Heart left ventricle (tissue), 16 donors: ENCODE data around the gene BABAM1. TPM values are rescaled to one million over a fixed set of nuclear protein-coding genes. Genes with fewer than 3 reads are reported as not detected.
A peak's percentile ranks its signal among the peaks of the same experiment; 100 is the strongest.

Source experiments
- ATAC-seq, 4 donors: fragments of 200-7000 bp; cut with Tn5 transposase; one replicate each; pipeline ENCODE4 v1.9.1; 2020 to 2022; ENCODE audit warnings: moderate library complexity in 4 of 4, mild to moderate bottlenecking in 3 of 4, moderate number of reproducible peaks in 1 of 4
- DNase-seq, 5 donors: peaks; one replicate each; pipeline ENCODE4 v3.0.0-alpha.2; 2020
- H3K27ac ChIP-seq, 12 donors: fragments of 200-600 bp; sonication (generic) in 4 of 12; one replicate each; pipeline versions ENCODE4 v1.5.0 to v1.8.0; 2016 to 2022; ENCODE audit warnings: mild to moderate bottlenecking in 2 of 12
- H3K27me3 ChIP-seq, 9 donors: fragments of 200-600 bp; sonication (generic) in 2 of 9; one replicate each; pipeline versions ENCODE4 v1.5.1 to v1.8.0; 2016 to 2022; ENCODE audit warnings: mild to moderate bottlenecking in 3 of 9
- H3K36me3 ChIP-seq, 9 donors: fragments of 200-600 bp; sonication (generic) in 2 of 9; one replicate each; pipeline versions ENCODE4 v1.5.0 to v1.8.0; 2018 to 2022; ENCODE audit warnings: mild to moderate bottlenecking in 2 of 9
- H3K4me1 ChIP-seq, 12 donors: fragments of 200-600 bp; sonication (generic) in 4 of 12; one replicate each; pipeline versions ENCODE4 v1.5.0 to v1.8.0; 2016 to 2022; ENCODE audit warnings: mild to moderate bottlenecking in 3 of 12
- H3K4me3 ChIP-seq, 12 donors: fragments of 200-600 bp; sonication (generic) in 4 of 12; one replicate each; pipeline versions ENCODE4 v1.5.0 to v1.8.0; 2017 to 2022; ENCODE audit warnings: mild to moderate bottlenecking in 9 of 12, moderate library complexity in 4 of 12
- H3K9me3 ChIP-seq, 12 donors: fragments of 200-600 bp; sonication (generic) in 4 of 12; one replicate each; pipeline versions ENCODE4 v1.5.0 to v1.8.0; 2016 to 2022; ENCODE audit warnings: mild to moderate bottlenecking in 1 of 12
- CTCF ChIP-seq, 12 donors: fragments of 200-600 bp; sonication (generic) in 4 of 12; IDR thresholded peaks; one replicate each; pipeline versions ENCODE4 v1.5.0 to v1.8.0; 2018 to 2022; ENCODE audit warnings: antibody characterized with exemption in 12 of 12, mild to moderate bottlenecking in 5 of 12
- POLR2A ChIP-seq, 2 donors: fragments of 450-650 bp; IDR thresholded peaks; one replicate each; pipeline ENCODE4 v1.6.1; 2017; ENCODE audit warnings: antibody characterized with exemption in 2 of 2, mild to moderate bottlenecking in 2 of 2, moderate library complexity in 2 of 2
- WGBS, 4 donors: extraction: QIAGEN DNeasy Blood & Tissue Kit in 2 of 4; methylation state at CpG; one replicate each; pipeline versions ENCODE4 v1.1.5 to v1.1.7; 2013 to 2018; 5-methylcytosine and 5-hydroxymethylcytosine counted together
- intact Hi-C, 10 donors: fragments of 100-400 bp; cut with DNase I; formaldehyde crosslinking; loops; one replicate each; pipeline versions ENCODE4 v1.11.1 to v1.14.2; 2022
- polyA plus RNA-seq, 2 donors: library from polyadenylated mRNA; stranded (reverse); fragments of 200-250 nt; gene quantifications; one replicate each; pipeline ENCODE4 v1.2.3, GENCODE V29; 2013
- total RNA-seq, 9 donors: library from RNA; depleted of rRNA in 2 of 9; stranded (reverse); fragments of >200 nt in 2 of 9; fragmentation: NEBNext Ultra II Directional in 3 of 9; extraction: Animal tissue kit (Norgen Biotek cat#: 25700) in 3 of 9; gene quantifications; one replicate each; pipeline versions ENCODE4 v1.1.0 to v1.2.4, GENCODE V29; 2016 to 2023
- donor health status: ischemic (EF 13 %, LVEDD 7.1; RV severe dilation, severe dysfunction).
- donor health status: healthy with polysubstance abuse.
- donor health status: DM: no; HTN: yes; CAD: no.
- donor health status: DM: no; HTN: no; CAD: no.
- donor health status: ischemic (EF 25% LVEDD 6.9; RV normal size, moderate dysfunction).
- donor health status: ischemic (EF 25% LVEDD 5.7; RV mildly dilated, moderate dysfunction).
- donor health status: healthy.
- donor health status: DM: yes; HTN: yes; CAD: no.
- donor health status: ischemic (EF 35%, LVEDD 5.7; RV mildly dilated, moderate dysfunction).
- donor health status: nonischemic (EF 11% LVEDD 7.7; RV severe dilation, severe dysfunction).
- donor health status: DM: yes; HTN: yes; CAD: no.
- donor health status: PGD.
- donor health status: ischemic (EF 29% LVEDD 5.4; RV normal size, mild dysfunction).
- donor health status: nonischemic (EF 23%, LVEDD 6.1; RV moderate dilation, normal function).

Gene BABAM1
- total and polyA plus RNA-seq, 11 donors: 60.9 to 92.4 (median 73.5) TPM

DNA sequence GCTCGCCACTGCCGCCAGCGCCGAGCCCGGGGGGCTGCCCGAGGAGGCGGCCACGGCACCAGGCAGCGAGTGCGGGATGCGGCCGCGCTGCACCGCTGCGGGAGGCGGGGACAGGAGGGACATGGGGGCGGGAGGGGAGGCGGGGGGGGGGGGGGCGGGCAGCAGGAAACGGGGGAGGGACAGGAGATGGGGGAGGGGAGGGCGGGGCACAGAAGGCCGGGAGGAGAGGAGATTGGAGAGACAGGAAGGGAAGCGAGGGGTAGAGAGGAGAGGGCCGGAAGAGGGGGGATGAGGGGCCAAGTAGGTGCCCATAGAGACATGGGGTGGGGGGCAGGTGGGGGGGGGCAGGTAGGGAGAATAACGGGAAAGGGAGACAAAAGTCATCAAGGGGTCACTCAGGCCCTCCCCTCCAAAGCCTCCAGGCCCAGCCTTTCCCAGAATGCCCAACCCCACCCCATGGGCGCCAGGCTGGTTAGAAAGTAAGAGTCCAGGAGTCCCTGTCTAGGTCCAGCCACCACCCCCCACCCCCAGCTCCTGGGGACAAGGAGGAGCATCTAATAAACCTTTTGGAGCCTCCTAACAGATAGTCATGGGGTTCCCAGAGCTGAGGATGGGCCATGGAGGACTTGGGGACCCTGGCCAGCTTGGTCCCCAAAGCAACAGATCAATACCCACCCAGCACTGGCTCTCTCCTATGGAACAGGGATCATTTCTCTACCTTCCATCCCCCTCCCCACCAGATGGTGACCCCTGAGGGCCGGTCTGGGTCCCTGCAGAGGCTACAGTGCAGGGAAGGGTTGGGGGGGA, 31.1 kb upstream of the BABAM1 start:
- ATAC-seq: peak in 2 of 4 donors; percentile 38 to 45

GRCh38 chr19:17236811-17237543, 30.3 kb upstream of the BABAM1 start:
- H3K36me3 ChIP-seq: peaks cover 0 to 46% (median 20%) of the 10 kb centered on the region in 9 donors

More for the DNA sequence above, 31.1 kb upstream of the BABAM1 start:
- Histone ChIP-seq H3K9me3 (no peaks in the 10 kb centered on the region), H3K27ac (peak overlapping the region in 11 of 12 donors; percentile 53 to 86 (median 75)), H3K36me3 (peaks cover 0 to 54% (median 27%) of the 10 kb centered on the region in 9 donors), H3K4me3 (peak overlapping the region; percentile 11 to 82 (median 66)), H3K27me3 (no peaks in the 10 kb centered on the region), H3K4me1 (peaks cover 4 to 29% (median 21%) of the 10 kb centered on the region in 12 donors)
- WGBS, 4 donors: 6 to 11% (median 9%) methylated on average over 11 to 25 of the region's 27 CpGs
- no peak for DNase-seq
- TF ChIP-seq POLR2A (IDR thresholded peaks at IDR 0.05) (no peak), CTCF (IDR thresholded peaks at IDR 0.05) (no peak)
- intact Hi-C loops: loop anchor here in 3 of 10 donors (5.0 to 10.0 kb wide), 3 partner anchors 159 to 169 kb away; partner anchors contain the start of genes HAUS8 (in 2 of the 3) and MYO9B (in 2 of the 3)

GRCh38 chr19:17237747-17238706, 29.2 kb upstream of the BABAM1 start:
- peaks cover 9 to 47% (median 32%) of the 10 kb centered on the region in 12 donors for H3K4me1 ChIP-seq
- ATAC-seq: no peak
- no peak for TF ChIP-seq CTCF (IDR thresholded peaks at IDR 0.05)
- TF ChIP-seq POLR2A (IDR thresholded peaks at IDR 0.05): no peak

More at GRCh38 chr19:17236811-17237543, 30.3 kb upstream of the BABAM1 start:
- Histone ChIP-seq H3K4me3 (no peak overlapping the region), H3K27ac (peak overlapping the region in 8 of 12 donors; percentile 52 to 86 (median 72)), H3K4me1 (peaks cover 4 to 36% (median 26%) of the 10 kb centered on the region in 12 donors), H3K9me3 (no peaks in the 10 kb centered on the region), H3K27me3 (no peaks in the 10 kb centered on the region)
- WGBS, 4 donors: 86 to 91% (median 88%) methylated on average over 18 of the region's 18 CpGs
- TF ChIP-seq CTCF (IDR thresholded peaks at IDR 0.05): no peak
- no peak for TF ChIP-seq POLR2A (IDR thresholded peaks at IDR 0.05)
- intact Hi-C loops: loop anchor here in 3 of 10 donors (5.0 to 10.0 kb wide), 3 partner anchors 160 to 170 kb away; partner anchors contain the start of genes HAUS8 (in 2 of the 3) and MYO9B (in 2 of the 3)
- ATAC-seq (no peak), DNase-seq (no peak)

More at GRCh38 chr19:17237747-17238706, 29.2 kb upstream of the BABAM1 start:
- 94 to 96% (median 95%) methylated on average over 13 of the region's 13 CpGs for WGBS, 4 donors
- H3K4me3 ChIP-seq: no peak overlapping the region
- no peaks in the 10 kb centered on the region for H3K27me3 ChIP-seq
- intact Hi-C loops: loop anchor here in 3 of 10 donors (5.0 to 10.0 kb wide), 3 partner anchors 161 to 171 kb away; partner anchors contain the start of genes HAUS8 (in 2 of the 3) and MYO9B (in 2 of the 3)
- no peak for DNase-seq
- H3K27ac ChIP-seq: no peak overlapping the region
- peaks cover 0 to 35% (median 10%) of the 10 kb centered on the region in 9 donors for H3K36me3 ChIP-seq
- no peaks in the 10 kb centered on the region for H3K9me3 ChIP-seq
